ENCODE results near the gene NRIP2. TPM values are rescaled to one million over a fixed set of nuclear protein-coding genes. Genes with fewer than 3 reads are reported as not detected.

Gene NRIP2
- total RNA-seq, 4 donors from 2014 or later = 0.83 to 9.7 (median 2.9) TPM

- intact Hi-C loops (cut with DNase I) = no loop called here
- Histone ChIP-seq H3K27ac (replicated peaks in 1 of 4) (peak overlapping the region; percentile 85 to 90 (median 88)), H3K36me3 (peaks cover 17 to 24% (median 21%) of the 10 kb centered on the region in 4 donors), H3K4me1 (peaks cover 21 to 34% (median 31%) of the 10 kb centered on the region in 4 donors), H3K4me3 (peak overlapping the region; percentile 86 to 96 (median 92)), H3K9me3 (no peaks in the 10 kb centered on the region), H3K27me3 (no peaks in the 10 kb centered on the region)
- DNase-seq (ENCODE audit: extremely low spot score) = no peak
- WGBS = 12% methylated on average over 10 of the region's 49 CpGs
- TF ChIP-seq, protein P1, sequence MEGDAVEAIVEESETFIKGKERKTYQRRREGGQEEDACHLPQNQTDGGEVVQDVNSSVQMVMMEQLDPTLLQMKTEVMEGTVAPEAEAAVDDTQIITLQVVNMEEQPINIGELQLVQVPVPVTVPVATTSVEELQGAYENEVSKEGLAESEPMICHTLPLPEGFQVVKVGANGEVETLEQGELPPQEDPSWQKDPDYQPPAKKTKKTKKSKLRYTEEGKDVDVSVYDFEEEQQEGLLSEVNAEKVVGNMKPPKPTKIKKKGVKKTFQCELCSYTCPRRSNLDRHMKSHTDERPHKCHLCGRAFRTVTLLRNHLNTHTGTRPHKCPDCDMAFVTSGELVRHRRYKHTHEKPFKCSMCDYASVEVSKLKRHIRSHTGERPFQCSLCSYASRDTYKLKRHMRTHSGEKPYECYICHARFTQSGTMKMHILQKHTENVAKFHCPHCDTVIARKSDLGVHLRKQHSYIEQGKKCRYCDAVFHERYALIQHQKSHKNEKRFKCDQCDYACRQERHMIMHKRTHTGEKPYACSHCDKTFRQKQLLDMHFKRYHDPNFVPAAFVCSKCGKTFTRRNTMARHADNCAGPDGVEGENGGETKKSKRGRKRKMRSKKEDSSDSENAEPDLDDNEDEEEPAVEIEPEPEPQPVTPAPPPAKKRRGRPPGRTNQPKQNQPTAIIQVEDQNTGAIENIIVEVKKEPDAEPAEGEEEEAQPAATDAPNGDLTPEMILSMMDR (IDR thresholded peaks at IDR 0.05) = no peak
- no peak for TF ChIP-seq POLR2A (IDR thresholded peaks at IDR 0.05; ENCODE audit: low read depth)
- no peak for TF ChIP-seq POLR2AphosphoS5 (IDR thresholded peaks at IDR 0.05)
- TF ChIP-seq EP300 (IDR thresholded peaks at IDR 0.05) = no peak
These were observed 40.6 kb downstream of the NRIP2 start for GRCh38 chr12:2794191-2794735.

DNA sequence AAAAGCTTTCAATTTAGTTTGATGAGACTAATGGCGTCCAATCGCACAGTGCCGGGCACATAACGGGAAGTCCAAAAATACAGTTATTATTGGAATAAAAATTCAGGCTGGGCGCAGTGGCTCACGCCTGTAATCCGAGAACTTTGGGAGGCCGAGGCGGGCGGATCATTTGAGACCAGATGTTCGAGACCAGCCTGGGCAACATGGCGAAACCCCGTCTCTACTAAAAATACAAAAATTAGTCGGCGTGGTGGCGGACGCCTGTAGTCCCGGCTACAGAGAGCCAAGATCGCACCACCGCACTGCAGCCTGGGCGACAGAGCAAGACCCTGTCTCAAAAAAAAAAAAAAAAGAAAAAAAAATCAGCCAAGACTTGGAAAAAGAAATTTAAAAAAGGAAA, 41.3 kb downstream of the NRIP2 start:
- DNase-seq (ENCODE audit: extremely low spot score) = no peak
- Histone ChIP-seq H3K27ac (replicated peaks in 1 of 4) (peak overlapping the region in 1 of 4 donors; percentile 88), H3K4me1 (peaks cover 21 to 34% (median 31%) of the 10 kb centered on the region in 4 donors), H3K27me3 (no peaks in the 10 kb centered on the region), H3K4me3 (no peak overlapping the region), H3K36me3 (peaks cover 10 to 17% (median 14%) of the 10 kb centered on the region in 4 donors), H3K9me3 (no peaks in the 10 kb centered on the region)
- TF ChIP-seq POLR2AphosphoS5 (IDR thresholded peaks at IDR 0.05) (no peak), POLR2A (IDR thresholded peaks at IDR 0.05; ENCODE audit: low read depth) (no peak), EP300 (IDR thresholded peaks at IDR 0.05) (no peak)
- TF ChIP-seq, protein P1 (IDR thresholded peaks at IDR 0.05) = no peak
- whole genome bisulfite sequencing = 96% methylated on average over 21 of the region's 21 CpGs
- intact Hi-C loops (cut with DNase I) = no loop called here

DNA sequence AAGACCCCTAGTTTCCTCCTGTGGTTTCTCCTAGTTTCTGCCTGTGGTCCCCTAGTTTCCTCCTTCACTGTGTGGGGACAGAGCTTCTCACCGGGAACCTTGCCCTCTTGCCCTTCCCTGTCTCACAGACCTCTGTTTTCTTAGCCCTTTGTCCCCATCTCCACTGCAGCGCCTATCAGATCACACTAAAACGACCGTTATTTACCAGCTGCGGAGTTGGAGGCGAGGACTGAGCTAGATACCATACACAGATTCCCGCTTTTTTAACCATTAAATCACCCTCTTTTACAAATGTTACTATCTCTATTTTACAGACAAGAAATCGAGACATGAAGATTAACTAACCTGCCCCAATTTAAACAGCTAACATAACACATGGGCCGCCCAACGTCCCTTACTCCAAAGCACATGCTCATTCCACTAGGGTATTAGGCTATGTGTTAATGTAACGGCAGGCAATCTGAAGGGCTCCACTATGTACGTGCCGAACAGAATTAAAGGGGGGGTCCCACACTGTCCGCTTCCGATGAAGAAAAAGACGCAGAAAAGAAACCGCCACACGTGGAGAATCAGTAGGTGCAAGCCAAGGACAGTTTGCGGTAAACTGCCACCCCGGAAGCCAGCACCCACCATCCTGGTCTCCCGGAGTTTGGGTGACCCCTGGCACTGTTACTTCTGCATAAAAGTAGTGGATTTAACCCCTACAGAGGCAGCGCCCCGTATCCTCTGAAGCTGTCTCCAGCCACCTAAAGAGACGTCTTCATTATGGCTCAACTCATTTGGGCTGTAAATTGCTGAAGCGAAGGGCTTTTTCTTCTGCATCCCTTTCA, 41.9 kb downstream of the NRIP2 start:
- no peak overlapping the region for H3K4me3 ChIP-seq
- peaks cover 4 to 10% (median 8%) of the 10 kb centered on the region in 4 donors for H3K36me3 ChIP-seq
- TF ChIP-seq EP300 (IDR thresholded peaks at IDR 0.05) = no peak
- TF ChIP-seq POLR2A (IDR thresholded peaks at IDR 0.05; ENCODE audit: low read depth) = no peak
- TF ChIP-seq POLR2AphosphoS5 (IDR thresholded peaks at IDR 0.05) = no peak
- TF ChIP-seq, protein P1 (IDR thresholded peaks at IDR 0.05) = no peak
- H3K9me3 ChIP-seq = no peaks in the 10 kb centered on the region
- no peaks in the 10 kb centered on the region for H3K27me3 ChIP-seq
- DNase-seq (ENCODE audit: extremely low spot score) = no peak
- H3K4me1 ChIP-seq = peaks cover 20 to 29% (median 27%) of the 10 kb centered on the region in 4 donors
- no peak overlapping the region for H3K27ac ChIP-seq (replicated peaks in 1 of 4)
- intact Hi-C loops (cut with DNase I) = no loop called here
- WGBS = 82% methylated on average over 24 of the region's 25 CpGs

DNA sequence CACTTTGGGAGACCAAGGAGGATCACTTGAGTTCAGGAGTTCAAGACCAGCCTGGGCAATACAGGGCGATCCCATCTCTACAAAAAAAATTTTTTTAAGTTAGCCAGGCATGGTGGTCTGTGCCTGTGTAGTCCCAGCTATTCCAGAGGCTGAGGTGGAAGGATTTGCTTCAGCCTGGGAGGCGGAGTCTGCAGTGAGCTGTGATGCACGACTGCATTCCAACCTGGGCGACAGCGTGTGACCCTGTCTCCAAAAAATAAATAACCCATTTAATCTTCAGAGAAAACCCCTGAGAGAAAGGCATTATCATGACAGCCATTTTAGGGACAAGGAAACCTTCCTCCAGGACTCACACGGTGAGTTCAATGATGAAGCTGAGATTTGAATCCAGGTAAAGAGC, 43.7 kb downstream of the NRIP2 start:
- Histone ChIP-seq H3K4me1 (peaks cover 2 to 11% (median 9%) of the 10 kb centered on the region in 4 donors), H3K27ac (replicated peaks in 1 of 4) (no peak overlapping the region), H3K9me3 (no peaks in the 10 kb centered on the region), H3K4me3 (no peak overlapping the region), H3K36me3 (no peaks in the 10 kb centered on the region), H3K27me3 (no peaks in the 10 kb centered on the region)
- intact Hi-C loops (cut with DNase I) = no loop called here
- DNase-seq (ENCODE audit: extremely low spot score) = no peak
- TF ChIP-seq POLR2AphosphoS5 (IDR thresholded peaks at IDR 0.05) = no peak
- no peak for TF ChIP-seq POLR2A (IDR thresholded peaks at IDR 0.05; ENCODE audit: low read depth)
- TF ChIP-seq, protein P1 (IDR thresholded peaks at IDR 0.05) = no peak
- TF ChIP-seq EP300 (IDR thresholded peaks at IDR 0.05) = no peak
- 78% methylated on average over 6 of the region's 6 CpGs for WGBS
